LNCaP clone FGC (cell line): ENCODE data around the gene AP3S2.
A peak's percentile ranks its signal among the peaks of the same experiment; 100 is the strongest.
"Not testable (repeated sequence)": the region's sequence is repeated elsewhere in the genome, so short reads cannot be mapped to it uniquely, and the experiment has no call there.

Source experiments
- DNase-seq: peaks from one replicate; pipeline ENCODE4 v3.0.0-alpha.2; 2011; ENCODE audit warnings: low read depth
- H3K4me3 ChIP-seq: 2 replicates; pipeline ENCODE4 v1.5.1; 2011; ENCODE audit warnings: mild to moderate bottlenecking, low read depth, low read length, control low read depth
- TF ChIP-seq, protein P1 (sequence below): IDR thresholded peaks from 2 replicates; pipeline ENCODE4 v1.5.1; 2012; ENCODE audit warnings: mild to moderate bottlenecking; ENCODE audit not compliant: control insufficient read depth, insufficient read depth; ENCODE audit errors: extremely low read depth

Gene AP3S2

DNA sequence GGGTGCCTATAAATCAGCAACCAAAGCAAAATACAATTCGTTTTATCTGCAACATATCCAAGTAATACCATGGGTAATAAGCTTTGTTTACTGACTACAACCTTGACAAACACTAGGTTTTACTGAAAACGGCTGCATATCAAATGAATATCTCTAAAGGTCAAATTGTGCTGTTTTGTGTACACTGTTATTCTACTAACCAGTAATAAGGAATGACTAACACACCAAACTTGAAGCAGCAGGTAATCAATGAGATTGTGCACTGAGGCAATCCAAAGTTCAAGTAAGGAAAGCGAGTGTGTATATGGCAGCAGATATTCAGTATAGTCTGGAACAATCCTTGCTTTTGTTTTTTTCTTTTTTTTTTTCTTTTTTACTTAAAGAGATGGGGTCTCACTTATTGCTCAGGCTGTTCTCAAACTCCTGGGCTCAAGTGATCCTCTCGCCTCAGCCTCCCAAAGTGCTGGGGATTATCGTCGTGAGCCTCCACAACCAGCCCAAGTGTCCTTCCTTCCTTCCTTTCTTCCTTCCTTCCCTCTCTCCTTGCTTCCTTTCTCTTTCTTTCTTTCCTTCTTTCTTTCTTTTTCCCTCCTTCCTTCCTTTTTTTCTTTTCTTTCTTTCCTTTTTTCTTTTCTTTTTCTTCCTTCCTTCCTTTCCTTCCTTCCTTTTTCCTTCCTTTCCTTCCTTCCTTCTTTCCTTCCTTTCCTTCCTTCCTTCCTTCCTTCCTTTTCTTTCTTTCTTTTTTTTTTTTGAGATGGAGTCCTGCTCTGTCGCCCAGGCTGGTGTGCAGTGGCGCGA lies 34.9 kb downstream of the AP3S2 start:
- DNase-seq: peak; percentile 88
- no peak overlapping the region for H3K4me3 ChIP-seq
- TF ChIP-seq, protein P1, sequence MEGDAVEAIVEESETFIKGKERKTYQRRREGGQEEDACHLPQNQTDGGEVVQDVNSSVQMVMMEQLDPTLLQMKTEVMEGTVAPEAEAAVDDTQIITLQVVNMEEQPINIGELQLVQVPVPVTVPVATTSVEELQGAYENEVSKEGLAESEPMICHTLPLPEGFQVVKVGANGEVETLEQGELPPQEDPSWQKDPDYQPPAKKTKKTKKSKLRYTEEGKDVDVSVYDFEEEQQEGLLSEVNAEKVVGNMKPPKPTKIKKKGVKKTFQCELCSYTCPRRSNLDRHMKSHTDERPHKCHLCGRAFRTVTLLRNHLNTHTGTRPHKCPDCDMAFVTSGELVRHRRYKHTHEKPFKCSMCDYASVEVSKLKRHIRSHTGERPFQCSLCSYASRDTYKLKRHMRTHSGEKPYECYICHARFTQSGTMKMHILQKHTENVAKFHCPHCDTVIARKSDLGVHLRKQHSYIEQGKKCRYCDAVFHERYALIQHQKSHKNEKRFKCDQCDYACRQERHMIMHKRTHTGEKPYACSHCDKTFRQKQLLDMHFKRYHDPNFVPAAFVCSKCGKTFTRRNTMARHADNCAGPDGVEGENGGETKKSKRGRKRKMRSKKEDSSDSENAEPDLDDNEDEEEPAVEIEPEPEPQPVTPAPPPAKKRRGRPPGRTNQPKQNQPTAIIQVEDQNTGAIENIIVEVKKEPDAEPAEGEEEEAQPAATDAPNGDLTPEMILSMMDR: no peak

DNA sequence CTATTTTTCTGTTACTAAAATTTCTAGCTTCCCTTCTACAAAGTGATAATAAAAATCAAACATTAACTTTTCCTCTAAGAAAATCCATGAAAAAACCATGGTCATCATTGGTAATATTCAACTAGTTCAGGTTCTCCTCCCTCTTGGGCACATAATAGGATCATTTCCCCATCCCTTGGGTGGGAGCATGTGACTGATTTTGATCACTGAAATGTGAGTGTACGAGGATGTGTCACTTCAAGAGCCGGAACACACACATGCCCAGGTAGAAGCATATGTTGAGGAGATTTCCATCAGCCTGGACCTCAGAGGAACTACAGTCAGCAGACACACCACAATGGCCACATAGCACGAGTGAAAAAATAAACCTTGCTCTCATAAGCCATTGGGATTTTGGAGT lies 36.1 kb downstream of the AP3S2 start:
- no peak for DNase-seq
- TF ChIP-seq, protein P1: no peak
- no peak overlapping the region for H3K4me3 ChIP-seq

DNA sequence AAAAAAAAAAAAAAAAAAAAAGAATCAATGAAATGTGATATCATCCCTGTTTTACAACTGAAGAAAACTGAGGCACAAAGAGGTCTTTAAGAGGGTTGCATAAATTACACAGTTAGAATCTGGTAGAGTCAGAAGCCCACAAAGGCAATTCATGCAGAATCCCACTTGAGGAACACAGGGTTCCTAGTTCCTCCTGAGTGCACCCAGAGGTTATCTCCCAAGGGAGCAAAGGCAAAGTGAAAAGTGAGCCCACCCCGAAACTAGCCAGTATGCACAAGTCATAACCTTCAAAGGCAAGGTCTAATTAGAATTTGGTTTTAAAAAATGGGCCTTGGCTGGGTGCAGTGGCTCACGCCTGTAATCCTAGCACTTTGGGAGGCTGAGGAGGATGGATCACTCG lies 37.8 kb downstream of the AP3S2 start:
- DNase-seq: no peak
- H3K4me3 ChIP-seq: no peak overlapping the region
- TF ChIP-seq, protein P1: no peak

DNA sequence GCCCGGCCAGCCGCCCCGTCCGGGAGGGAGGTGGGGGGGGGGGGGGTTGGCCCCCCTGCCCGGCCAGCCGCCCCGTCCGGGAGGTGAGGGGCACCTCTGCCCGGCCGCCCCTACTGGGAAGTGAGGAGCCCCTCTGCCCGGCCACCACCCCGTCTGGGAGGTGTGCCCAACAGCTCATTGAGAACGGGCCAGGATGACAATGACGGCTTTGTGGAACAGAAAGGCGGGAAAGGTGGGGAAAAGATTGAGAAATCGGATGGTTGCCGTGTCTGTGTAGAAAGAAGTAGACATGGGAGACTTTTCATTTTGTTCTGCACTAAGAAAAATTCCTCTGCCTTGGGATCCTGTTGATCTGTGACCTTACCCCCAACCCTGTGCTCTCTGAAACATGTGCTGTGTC lies 38.9 kb downstream of the AP3S2 start:
- H3K4me3 ChIP-seq, DNase-seq: not testable (repeated sequence)

DNA sequence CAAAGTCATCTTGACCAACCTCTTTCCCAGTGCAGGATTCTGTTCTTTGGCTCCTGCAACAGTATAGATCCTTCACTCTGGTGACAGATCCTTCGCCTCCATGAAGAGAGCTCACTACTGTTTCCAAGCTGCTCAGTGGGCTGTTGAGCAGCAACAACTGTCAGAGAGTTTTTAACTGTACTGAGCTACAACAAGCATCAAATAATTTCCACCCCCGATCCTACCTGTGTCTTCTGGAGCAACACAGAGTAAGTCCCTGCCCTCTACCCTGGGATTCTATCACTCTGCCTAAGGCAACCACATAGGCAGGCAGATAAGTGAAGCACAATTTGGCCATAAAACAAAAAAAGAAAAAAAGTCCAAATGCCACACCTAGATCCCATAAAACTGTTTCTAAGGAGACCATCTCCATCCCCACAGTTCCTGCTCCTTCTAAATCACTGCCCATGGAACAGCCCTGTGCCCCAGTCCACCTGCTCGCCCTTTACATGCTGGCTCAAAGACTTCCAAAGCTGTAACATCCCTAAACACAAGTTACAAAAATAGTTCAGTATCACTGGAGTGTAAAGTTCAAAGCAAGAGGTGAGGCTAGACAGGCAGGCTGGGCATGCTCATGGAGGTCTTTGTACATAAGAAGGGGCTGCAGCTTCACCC lies 41.3 kb downstream of the AP3S2 start:
- no peak overlapping the region for H3K4me3 ChIP-seq
- DNase-seq: no peak

DNA sequence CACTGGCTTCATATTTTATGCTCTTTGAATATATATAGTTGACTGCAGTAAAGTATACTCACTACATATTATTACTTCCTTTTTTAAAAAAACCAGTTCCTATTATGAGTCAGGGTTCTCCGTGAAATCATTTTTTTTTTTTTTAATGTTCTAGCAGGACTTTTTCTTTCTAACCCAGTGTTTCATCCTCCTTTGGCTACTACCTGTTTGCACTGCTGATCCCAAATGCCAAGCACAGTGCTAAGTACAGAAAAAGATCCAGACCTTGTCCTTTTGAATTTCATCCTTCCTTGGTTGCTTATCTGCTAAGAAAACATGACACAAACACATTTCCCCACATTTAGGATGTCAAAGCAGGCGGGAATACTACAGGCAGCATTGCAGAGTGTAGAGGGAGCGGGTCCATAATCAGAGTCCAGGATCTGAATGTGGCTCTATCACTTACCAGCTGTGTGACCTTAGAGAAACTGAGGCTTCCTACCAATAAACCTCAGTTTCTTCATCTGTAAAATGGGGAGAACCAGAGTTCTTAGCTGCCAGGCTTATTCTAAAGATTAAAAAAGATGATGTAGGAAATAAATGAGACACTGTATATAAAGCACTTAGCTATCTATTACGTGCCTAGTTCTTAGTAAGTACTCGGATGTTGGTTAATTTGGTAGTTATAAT lies 42.0 kb downstream of the AP3S2 start:
- TF ChIP-seq, protein P1: no peak
- DNase-seq: no peak
- H3K4me3 ChIP-seq: no peak overlapping the region

More for the DNA sequence above, 41.3 kb downstream of the AP3S2 start:
- TF ChIP-seq, protein P1: no peak

DNA sequence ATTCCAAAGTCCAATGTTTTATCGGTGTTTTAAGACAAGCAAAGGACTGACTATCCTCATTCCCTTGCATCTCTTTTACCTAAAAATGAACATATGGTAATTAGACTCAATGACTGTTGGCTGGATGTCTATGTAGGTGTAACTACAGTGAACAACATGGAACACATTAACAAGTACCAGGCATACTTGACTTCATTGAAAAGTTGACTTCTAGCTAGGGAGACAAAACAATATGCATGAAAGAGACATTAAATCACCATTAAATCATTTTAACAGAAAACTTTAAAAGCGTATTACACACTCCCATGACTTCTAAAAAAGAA lies 44.9 kb downstream of the AP3S2 start:
- TF ChIP-seq, protein P1: no peak
- no peak for DNase-seq
- no peak overlapping the region for H3K4me3 ChIP-seq
